ENCODE results near the gene MREG. TPM values are rescaled to one million over a fixed set of nuclear protein-coding genes. Genes with fewer than 3 reads are reported as not detected.

Gene MREG
- total and polyA plus RNA-seq, 9 of the 15 experiments (the other 6 are each of a cell fraction or from before 2014, with no cell fraction given): 0.77 to 3.8 (median 2.3) TPM

- TF ChIP-seq, protein P1, sequence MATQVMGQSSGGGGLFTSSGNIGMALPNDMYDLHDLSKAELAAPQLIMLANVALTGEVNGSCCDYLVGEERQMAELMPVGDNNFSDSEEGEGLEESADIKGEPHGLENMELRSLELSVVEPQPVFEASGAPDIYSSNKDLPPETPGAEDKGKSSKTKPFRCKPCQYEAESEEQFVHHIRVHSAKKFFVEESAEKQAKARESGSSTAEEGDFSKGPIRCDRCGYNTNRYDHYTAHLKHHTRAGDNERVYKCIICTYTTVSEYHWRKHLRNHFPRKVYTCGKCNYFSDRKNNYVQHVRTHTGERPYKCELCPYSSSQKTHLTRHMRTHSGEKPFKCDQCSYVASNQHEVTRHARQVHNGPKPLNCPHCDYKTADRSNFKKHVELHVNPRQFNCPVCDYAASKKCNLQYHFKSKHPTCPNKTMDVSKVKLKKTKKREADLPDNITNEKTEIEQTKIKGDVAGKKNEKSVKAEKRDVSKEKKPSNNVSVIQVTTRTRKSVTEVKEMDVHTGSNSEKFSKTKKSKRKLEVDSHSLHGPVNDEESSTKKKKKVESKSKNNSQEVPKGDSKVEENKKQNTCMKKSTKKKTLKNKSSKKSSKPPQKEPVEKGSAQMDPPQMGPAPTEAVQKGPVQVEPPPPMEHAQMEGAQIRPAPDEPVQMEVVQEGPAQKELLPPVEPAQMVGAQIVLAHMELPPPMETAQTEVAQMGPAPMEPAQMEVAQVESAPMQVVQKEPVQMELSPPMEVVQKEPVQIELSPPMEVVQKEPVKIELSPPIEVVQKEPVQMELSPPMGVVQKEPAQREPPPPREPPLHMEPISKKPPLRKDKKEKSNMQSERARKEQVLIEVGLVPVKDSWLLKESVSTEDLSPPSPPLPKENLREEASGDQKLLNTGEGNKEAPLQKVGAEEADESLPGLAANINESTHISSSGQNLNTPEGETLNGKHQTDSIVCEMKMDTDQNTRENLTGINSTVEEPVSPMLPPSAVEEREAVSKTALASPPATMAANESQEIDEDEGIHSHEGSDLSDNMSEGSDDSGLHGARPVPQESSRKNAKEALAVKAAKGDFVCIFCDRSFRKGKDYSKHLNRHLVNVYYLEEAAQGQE (IDR thresholded peaks at IDR 0.05; ENCODE audit: borderline replicate concordance): peak; percentile 76
- TF ChIP-seq, protein P1 (CRISPR knock-in tag; IDR thresholded peaks at IDR 0.05; ENCODE audit: low read depth): no peak
- no peak for TF ChIP-seq TBL1XR1 (IDR thresholded peaks at IDR 0.05; ENCODE audit: low read length in 2 of 2)
- peak; percentile 74 to 79 (median 76) for TF ChIP-seq CTCF (IDR thresholded peaks at IDR 0.05 in 2 of 3, conservative IDR thresholded peaks at IDR 0.05 in 1 of 3; ENCODE audit: insufficient read depth in 2 of 3, low read depth in 1 of 3, low read length in 3 of 3)
- TF ChIP-seq ZNF592 (IDR thresholded peaks at IDR 0.05): no peak
- peak; percentile 84; the same call in 1 of the 2 replicates for TF ChIP-seq STAG1 (CRISPR knock-in tag; IDR thresholded peaks at IDR 0.05; ENCODE audit: borderline replicate concordance)
- TF ChIP-seq SMC3 (conservative IDR thresholded peaks at IDR 0.05; ENCODE audit: insufficient read depth, low read depth, low read length): peak; percentile 77
- TF ChIP-seq ETS2 (tag; IDR thresholded peaks at IDR 0.05; ENCODE audit: borderline replicate concordance, poor library complexity, severe bottlenecking): no peak
- peak; percentile 2 for TF ChIP-seq MEIS2 (IDR thresholded peaks at IDR 0.05; ENCODE audit: partially characterized antibody)
- TF ChIP-seq YY1 (IDR thresholded peaks at IDR 0.05; ENCODE audit: borderline replicate concordance in 1 of 3, control insufficient read depth in 1 of 3, extremely low read depth in 1 of 3, insufficient read depth in 3 of 3, insufficient read length in 1 of 3, insufficient replicate concordance in 2 of 3, low read depth in 1 of 3, low read length in 2 of 3): peak in 1 of 3 experiments; percentile 15
These were observed 92.9 kb downstream of the MREG start (continued) for GRCh38 chr2:215920244-215921100.

Data from K562 (cell line).